K562 (cell line): Measurements from ENCODE around the gene AMT. TPM values are rescaled to one million over a fixed set of nuclear protein-coding genes. Genes with fewer than 3 reads are reported as not detected.

ENCODE experiments used
- CBX3 ChIP-seq, 2 experiments: IDR thresholded peaks; 1 replicate in 1 of 2; 2 replicates in 1 of 2; pipeline ENCODE4 v1.6.1; 2012; ENCODE audit warnings: inconsistent platforms in 2 of 2, low read length in 2 of 2, borderline replicate concordance in 1 of 2, control low read depth in 1 of 2
- DLX4 ChIP-seq: fragments of 250-450 bp; sonication (Bioruptor Pico); IDR thresholded peaks from 2 replicates; pipeline ENCODE4 v1.6.1; 2021; ENCODE audit warnings: mild to moderate bottlenecking
- ELK3 ChIP-seq: fragments of 450-650 bp; formaldehyde crosslinking; IDR thresholded peaks from 2 replicates; pipeline ENCODE4 v1.4.0; 2020; ENCODE audit warnings: mild to moderate bottlenecking
- FOS ChIP-seq: IDR thresholded peaks from 3 replicates; pipeline ENCODE4 v1.6.1; 2011; ENCODE audit not compliant: insufficient read length; ENCODE audit errors: extremely low read depth
- MEF2A ChIP-seq: IDR thresholded peaks from 2 replicates; pipeline ENCODE4 v1.6.1; 2011; ENCODE audit warnings: low read depth, mild to moderate bottlenecking, low read length, moderate library complexity; ENCODE audit not compliant: control insufficient read depth
- NR1H2 ChIP-seq: sonication (generic); formaldehyde crosslinking; IDR thresholded peaks from 2 replicates; pipeline ENCODE4 v1.4.0; 2020; ENCODE audit warnings: mild to moderate bottlenecking, missing genetic modification reagents
- PHTF2 ChIP-seq: fragments of 250-450 bp; sonication (Bioruptor Pico); IDR thresholded peaks from 2 replicates; pipeline ENCODE4 v1.5.0; 2021; ENCODE audit warnings: mild to moderate bottlenecking
- SP2 ChIP-seq: IDR thresholded peaks from 2 replicates; pipeline ENCODE4 v1.6.1; 2011; ENCODE audit warnings: mild to moderate bottlenecking, low read depth, low read length, moderate library complexity; ENCODE audit not compliant: poor library complexity, severe bottlenecking; ENCODE audit errors: extremely low read depth
- SRSF1 ChIP-seq: fragments of 200-400 bp; formaldehyde crosslinking; IDR thresholded peaks from 2 replicates; pipeline ENCODE4 v1.6.1; 2017; ENCODE audit warnings: mild to moderate bottlenecking, low read depth, low read length, moderate library complexity
- STAT6 ChIP-seq: sonication (generic); formaldehyde crosslinking; IDR thresholded peaks from 2 replicates; pipeline ENCODE4 v1.8.1; 2023; ENCODE audit warnings: mild to moderate bottlenecking, missing genetic modification reagents
- ZNF24 ChIP-seq: fragments of 450-650 bp; IDR thresholded peaks from 2 replicates; pipeline ENCODE4 v1.6.1; 2016
- ZNF3 ChIP-seq: fragments of 250-450 bp; sonication (Bioruptor Pico); IDR thresholded peaks from 2 replicates; pipeline ENCODE4 v1.5.0; 2021; ENCODE audit warnings: mild to moderate bottlenecking, moderate library complexity
- polyA plus RNA-seq, 8 experiments: library from polyadenylated mRNA; depleted of rRNA in 4 of 8; stranded (reverse) in 5 of 8; unstranded in 3 of 8; fragments of >200 nt; fragmentation: Nextera tagmentation in 2 of 8; fragmentation: Illumina TruSeq in 1 of 8; extraction: Ambion mirVana in 2 of 8; extraction: Trizol in 1 of 8; gene quantifications; 2 replicates each; pipeline versions ENCODE4 v1.2.1 to v1.2.3, GENCODE V29; 2011 to 2014; ENCODE audit warnings: inconsistent platforms in 1 of 8, missing spikeins in 1 of 8
- total RNA-seq, 7 experiments: library from RNA; depleted of rRNA in 6 of 7; stranded (reverse); fragments of >200 nt in 6 of 7; fragmentation: Illumina TruSeq in 2 of 7; extraction: Trizol in 2 of 7; gene quantifications; 2 replicates each; pipeline versions ENCODE4 v1.2.1 to v1.2.3, GENCODE V29; 2011 to 2021; ENCODE audit warnings: low replicate concordance in 1 of 7

The AMT gene
- total and polyA plus RNA-seq, 9 of the 15 experiments (the other 6 are each of a cell fraction or from before 2014, with no cell fraction given) = 0.14 to 2.1 (median 0.52) TPM

- TF ChIP-seq SRSF1 = no peak
- TF ChIP-seq STAT6 (CRISPR knock-in tag) = no peak
- TF ChIP-seq MEF2A = no peak
- TF ChIP-seq NR1H2 (CRISPR knock-in tag) = no peak
- no peak for TF ChIP-seq ZNF3 (CRISPR knock-in tag)
- no peak for TF ChIP-seq FOS
- TF ChIP-seq DLX4 (CRISPR knock-in tag) = no peak
- TF ChIP-seq CBX3 (IDR thresholded peaks at IDR 0.05; ENCODE audit: borderline replicate concordance in 1 of 2, low read length in 2 of 2) = no peak
- TF ChIP-seq SP2 = no peak
- no peak for TF ChIP-seq ZNF24
- no peak for TF ChIP-seq ELK3
- no peak for TF ChIP-seq PHTF2 (CRISPR knock-in tag)
Observed at GRCh38 chr3:49465270-49466034, 43.2 kb upstream of the AMT start (continued).
